Measurements from ENCODE around the gene MGAT5. TPM values are rescaled to one million over a fixed set of nuclear protein-coding genes. Genes with fewer than 3 reads are reported as not detected.

MGAT5 gene
- total RNA-seq, 6 donors from 2014 or later, result 25.3 to 65.5 (median 41.3) TPM

DNA sequence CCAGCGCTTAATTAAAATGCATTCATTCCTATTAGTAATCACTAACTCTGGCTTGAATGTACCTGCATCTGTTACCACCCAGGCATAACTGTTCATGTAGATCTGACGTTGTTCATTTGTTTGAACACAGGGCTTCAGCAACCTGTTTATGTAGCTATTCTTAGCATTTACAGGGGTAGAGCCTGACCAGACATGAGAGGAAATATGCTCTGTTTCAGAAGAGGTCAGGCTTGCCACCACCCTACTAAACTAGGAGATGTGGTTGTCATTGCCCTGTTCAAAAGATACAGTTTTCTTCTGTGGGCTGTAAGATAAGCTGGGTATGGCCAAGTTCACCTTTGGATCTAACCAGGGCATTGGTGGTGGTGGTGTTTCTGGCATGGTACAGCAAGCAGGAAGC is 8.8 kb downstream of the MGAT5 start:
- H3K27ac ChIP-seq, result peak overlapping the region in 2 of 4 donors; percentile 2 to 16
- WGBS, 2 donors, result 75 to 98% methylated on average over 2 of the region's 2 CpGs
- no peaks in the 10 kb centered on the region for H3K9me3 ChIP-seq

DNA sequence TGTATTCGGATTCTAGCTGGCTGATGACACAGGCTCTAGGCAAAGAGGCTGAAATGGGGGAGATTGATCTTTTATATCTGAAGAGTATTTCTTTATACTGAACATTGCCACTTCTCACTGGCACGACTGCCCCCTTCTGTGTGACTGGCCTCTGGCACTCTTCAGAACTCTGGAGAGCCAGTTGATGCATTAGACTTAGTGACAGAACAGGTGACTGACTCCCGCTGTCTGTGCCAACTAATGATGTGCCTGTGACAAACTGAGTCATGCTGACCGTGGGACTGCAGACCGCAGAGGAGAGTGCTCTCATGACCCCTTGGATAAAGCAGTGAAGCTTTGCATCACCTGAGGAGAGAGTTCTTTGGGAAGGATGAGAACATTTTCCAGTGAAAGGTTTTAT is 14.4 kb downstream of the MGAT5 start:
- no peak overlapping the region for H3K4me3 ChIP-seq
- H3K4me1 ChIP-seq, result no peaks in the 10 kb centered on the region
- H3K27me3 ChIP-seq, result no peaks in the 10 kb centered on the region
- no peak for DNase-seq
- no peaks in the 10 kb centered on the region for H3K9me3 ChIP-seq
- 69 to 81% methylated on average over 5 of the region's 5 CpGs for WGBS, 2 donors
- H3K27ac ChIP-seq, result no peak overlapping the region
- no peak for ATAC-seq (ENCODE audit: low FRiP score in 2 of 2)
- peaks cover 0 to 10% (median 2%) of the 10 kb centered on the region in 4 donors for H3K36me3 ChIP-seq
- TF ChIP-seq, protein P1, sequence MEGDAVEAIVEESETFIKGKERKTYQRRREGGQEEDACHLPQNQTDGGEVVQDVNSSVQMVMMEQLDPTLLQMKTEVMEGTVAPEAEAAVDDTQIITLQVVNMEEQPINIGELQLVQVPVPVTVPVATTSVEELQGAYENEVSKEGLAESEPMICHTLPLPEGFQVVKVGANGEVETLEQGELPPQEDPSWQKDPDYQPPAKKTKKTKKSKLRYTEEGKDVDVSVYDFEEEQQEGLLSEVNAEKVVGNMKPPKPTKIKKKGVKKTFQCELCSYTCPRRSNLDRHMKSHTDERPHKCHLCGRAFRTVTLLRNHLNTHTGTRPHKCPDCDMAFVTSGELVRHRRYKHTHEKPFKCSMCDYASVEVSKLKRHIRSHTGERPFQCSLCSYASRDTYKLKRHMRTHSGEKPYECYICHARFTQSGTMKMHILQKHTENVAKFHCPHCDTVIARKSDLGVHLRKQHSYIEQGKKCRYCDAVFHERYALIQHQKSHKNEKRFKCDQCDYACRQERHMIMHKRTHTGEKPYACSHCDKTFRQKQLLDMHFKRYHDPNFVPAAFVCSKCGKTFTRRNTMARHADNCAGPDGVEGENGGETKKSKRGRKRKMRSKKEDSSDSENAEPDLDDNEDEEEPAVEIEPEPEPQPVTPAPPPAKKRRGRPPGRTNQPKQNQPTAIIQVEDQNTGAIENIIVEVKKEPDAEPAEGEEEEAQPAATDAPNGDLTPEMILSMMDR (IDR thresholded peaks at IDR 0.05), result no peak
- TF ChIP-seq POLR2A (IDR thresholded peaks at IDR 0.05), result no peak
- no peak for TF ChIP-seq EP300 (IDR thresholded peaks at IDR 0.05)
- TF ChIP-seq POLR2AphosphoS5 (IDR thresholded peaks at IDR 0.05), result no peak

More for the DNA sequence above, 8.8 kb downstream of the MGAT5 start:
- DNase-seq (no peak), ATAC-seq (ENCODE audit: low FRiP score in 2 of 2) (no peak)
- Histone ChIP-seq H3K4me1 (peaks cover 21 to 43% (median 26%) of the 10 kb centered on the region in 4 donors), H3K27me3 (no peaks in the 10 kb centered on the region), H3K36me3 (no peaks in the 10 kb centered on the region), H3K4me3 (no peak overlapping the region)
- TF ChIP-seq, protein P1 (IDR thresholded peaks at IDR 0.05), result no peak
- TF ChIP-seq EP300 (IDR thresholded peaks at IDR 0.05), result no peak
- no peak for TF ChIP-seq POLR2AphosphoS5 (IDR thresholded peaks at IDR 0.05)
- no peak for TF ChIP-seq POLR2A (IDR thresholded peaks at IDR 0.05)

DNA sequence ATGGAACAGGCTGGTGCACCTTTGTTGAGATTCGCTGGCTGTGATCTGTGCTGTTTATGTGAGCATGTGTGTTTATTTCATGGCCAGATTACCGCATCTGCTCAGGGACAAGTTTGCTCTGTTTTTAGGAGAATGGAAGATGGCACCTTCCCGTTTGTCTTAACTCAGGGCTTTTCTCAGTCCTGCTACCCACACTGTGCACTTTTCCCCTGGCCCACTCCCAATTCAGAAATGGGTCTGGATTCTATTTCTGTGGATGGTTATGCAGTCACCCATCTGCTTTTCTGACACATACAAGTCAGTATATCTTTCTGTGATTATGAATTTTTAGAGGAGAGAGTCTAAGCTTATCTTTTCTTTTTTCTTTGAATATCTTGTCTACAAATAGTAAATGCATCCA is 15.4 kb downstream of the MGAT5 start:
- H3K27ac ChIP-seq, result no peak overlapping the region
- ATAC-seq (ENCODE audit: low FRiP score in 2 of 2), result no peak
- 91 to 93% methylated on average over 3 of the region's 3 CpGs for WGBS, 2 donors

DNA sequence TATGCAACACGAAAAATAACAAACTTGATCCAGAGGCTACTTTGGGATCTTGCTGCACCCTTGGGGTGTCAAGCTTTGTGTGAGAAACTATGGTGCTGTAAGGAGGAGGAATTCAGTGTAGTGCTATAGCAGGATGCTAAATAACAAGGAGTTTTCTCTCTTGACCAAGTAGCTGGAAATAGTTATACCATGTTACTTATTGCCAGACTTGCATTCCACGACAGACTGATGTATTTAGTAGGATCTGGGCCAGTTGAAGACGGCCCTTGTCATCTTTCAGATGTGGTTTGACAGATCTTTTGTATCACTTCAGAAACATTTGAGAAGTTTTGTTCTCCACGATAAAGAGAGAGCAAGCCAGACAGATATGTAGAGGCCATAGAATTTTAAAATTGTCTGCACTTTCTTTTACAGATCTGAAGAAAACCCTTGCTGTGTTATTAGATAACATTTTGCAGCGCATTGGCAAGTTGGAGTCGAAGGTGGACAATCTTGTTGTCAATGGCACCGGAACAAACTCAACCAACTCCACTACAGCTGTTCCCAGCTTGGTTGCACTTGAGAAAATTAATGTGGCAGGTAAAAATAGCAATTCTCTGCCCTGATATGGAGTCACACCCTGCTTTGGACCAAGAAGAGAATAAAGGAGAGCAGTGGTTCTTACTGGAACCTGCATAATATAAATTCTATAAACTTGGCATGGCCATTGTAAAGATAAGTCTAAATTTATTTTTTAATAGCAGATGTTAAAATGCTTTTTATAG is 16.3 kb downstream of the MGAT5 start:
- no peaks in the 10 kb centered on the region for H3K4me1 ChIP-seq
- H3K9me3 ChIP-seq, result no peaks in the 10 kb centered on the region
- H3K4me3 ChIP-seq, result no peak overlapping the region
- WGBS, 2 donors, result 76 to 84% methylated on average over 7 of the region's 7 CpGs
- TF ChIP-seq POLR2A (IDR thresholded peaks at IDR 0.05) (no peak), POLR2AphosphoS5 (IDR thresholded peaks at IDR 0.05) (no peak), EP300 (IDR thresholded peaks at IDR 0.05) (no peak)
- TF ChIP-seq, protein P1 (IDR thresholded peaks at IDR 0.05), result no peak
- H3K27ac ChIP-seq, result no peak overlapping the region
- DNase-seq (no peak), ATAC-seq (ENCODE audit: low FRiP score in 2 of 2) (no peak)
- H3K27me3 ChIP-seq, result no peaks in the 10 kb centered on the region
- peaks cover 0 to 10% (median 2%) of the 10 kb centered on the region in 4 donors for H3K36me3 ChIP-seq

More for the DNA sequence above, 15.4 kb downstream of the MGAT5 start:
- Histone ChIP-seq H3K9me3 (no peaks in the 10 kb centered on the region), H3K4me1 (no peaks in the 10 kb centered on the region), H3K36me3 (peaks cover 0 to 10% (median 2%) of the 10 kb centered on the region in 4 donors), H3K27me3 (no peaks in the 10 kb centered on the region), H3K4me3 (no peak overlapping the region)
- no peak for DNase-seq
- TF ChIP-seq, protein P1 (IDR thresholded peaks at IDR 0.05), result no peak
- TF ChIP-seq POLR2AphosphoS5 (IDR thresholded peaks at IDR 0.05) (no peak), POLR2A (IDR thresholded peaks at IDR 0.05) (no peak), EP300 (IDR thresholded peaks at IDR 0.05) (no peak)
